HG03565 (cell line): Measurements from ENCODE around the gene ZMAT3.

Experiments
- ATAC-seq: cut with Tn5 transposase; IDR thresholded peaks from one replicate; pipeline ENCODE4 v1.9.1; 2021; ENCODE audit warnings: mild to moderate bottlenecking, moderate library complexity; ENCODE audit not compliant: unreplicated experiment

The ZMAT3 gene

GRCh38 chr3:179027326-179027900 lies 44.2 kb downstream of the ZMAT3 start:
- ATAC-seq, result no peak

DNA sequence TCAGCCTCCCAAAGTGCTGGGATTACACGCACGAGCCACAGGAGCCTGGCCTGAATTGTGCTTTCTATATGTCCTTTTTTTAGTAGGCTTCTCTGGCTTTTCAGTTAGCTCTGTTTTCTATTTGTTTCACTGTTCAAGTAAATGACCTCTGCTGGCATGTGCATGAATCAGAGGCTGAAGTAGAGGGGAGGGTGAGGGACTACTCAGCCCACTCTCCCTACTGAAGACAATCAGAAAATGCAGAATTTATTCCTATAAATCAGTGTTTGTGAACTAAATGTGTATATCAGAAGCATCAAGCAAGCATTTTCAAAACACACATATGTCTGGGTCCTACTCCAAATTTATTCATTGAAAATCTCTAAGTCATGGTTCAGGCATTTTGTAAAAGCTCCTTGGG lies 45.0 kb downstream of the ZMAT3 start:
- no peak for ATAC-seq

DNA sequence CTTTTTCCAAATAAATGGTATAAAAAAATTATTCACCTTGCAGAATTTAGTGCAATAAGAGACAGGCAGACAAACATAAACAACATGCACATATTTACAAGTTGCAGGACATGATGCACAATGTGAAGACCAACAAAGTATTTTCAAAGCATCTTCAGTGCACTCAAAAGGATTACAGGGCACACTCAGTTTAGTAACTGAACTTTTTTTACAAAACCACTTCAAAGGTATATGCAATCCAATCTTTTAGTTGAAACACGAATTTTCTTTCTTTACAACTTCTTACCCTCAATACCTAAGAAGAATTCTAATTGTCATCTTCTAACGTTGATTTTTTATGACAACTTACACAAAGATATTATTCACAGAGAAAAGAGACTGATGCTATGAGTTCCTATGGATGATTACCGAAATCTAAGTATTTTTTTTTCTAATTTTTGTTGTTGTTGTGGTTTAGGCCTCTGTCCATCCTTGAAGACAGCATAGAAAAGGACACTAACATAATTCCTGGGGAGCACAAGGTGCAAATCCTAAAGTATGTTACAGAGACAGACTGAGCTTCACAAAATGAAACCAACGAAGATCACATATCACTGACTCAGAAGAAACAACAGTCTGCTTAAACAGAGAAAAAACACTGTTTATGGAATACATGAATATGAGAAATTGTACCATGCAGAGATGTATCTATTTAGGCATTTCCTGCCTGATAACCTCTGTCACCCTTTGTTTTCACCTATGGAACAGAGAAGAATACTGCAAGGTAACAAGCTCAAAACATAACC lies 50.3 kb downstream of the ZMAT3 start:
- no peak for ATAC-seq

DNA sequence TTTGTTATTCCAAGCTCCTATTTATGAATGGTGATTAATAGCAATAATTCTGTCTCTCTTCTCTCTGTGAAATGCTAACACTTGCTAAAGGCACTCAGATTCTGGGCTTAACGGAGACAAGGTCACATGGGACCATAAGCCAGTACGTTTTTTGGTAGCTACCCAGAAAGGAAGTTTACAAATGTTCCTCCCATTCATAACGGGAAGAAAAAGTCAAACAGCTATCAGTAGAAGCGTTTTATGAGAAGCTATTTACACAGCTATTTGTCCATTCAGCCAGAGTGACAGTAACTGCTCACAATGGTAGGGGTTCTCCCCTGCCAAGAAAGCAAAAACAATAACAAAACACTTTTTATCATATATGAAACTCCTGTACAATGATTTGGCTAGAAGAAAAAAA lies 51.5 kb downstream of the ZMAT3 start:
- ATAC-seq, result no peak

DNA sequence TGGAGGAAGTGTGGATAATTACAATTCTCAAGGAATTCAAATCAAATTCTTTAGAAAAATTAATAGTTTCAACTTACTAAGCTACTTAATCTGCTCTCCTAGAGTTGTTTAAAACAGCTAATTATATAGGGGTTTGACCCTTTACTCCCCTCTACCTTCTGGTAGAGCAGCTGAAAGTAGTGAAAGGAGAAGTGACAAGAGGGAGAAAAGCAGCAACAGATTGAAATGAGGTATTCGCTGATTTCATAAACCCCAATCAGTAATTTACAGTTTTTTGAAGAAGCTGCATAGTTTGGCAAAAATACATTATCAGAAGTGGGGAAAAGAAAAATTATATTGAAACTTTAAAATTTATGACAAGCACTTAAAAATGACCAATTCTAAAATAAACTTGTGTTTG lies 52.8 kb downstream of the ZMAT3 start:
- ATAC-seq, result no peak

GRCh38 chr3:179016979-179017670 lies 54.5 kb downstream of the ZMAT3 start:
- peak; percentile 48 for ATAC-seq

DNA sequence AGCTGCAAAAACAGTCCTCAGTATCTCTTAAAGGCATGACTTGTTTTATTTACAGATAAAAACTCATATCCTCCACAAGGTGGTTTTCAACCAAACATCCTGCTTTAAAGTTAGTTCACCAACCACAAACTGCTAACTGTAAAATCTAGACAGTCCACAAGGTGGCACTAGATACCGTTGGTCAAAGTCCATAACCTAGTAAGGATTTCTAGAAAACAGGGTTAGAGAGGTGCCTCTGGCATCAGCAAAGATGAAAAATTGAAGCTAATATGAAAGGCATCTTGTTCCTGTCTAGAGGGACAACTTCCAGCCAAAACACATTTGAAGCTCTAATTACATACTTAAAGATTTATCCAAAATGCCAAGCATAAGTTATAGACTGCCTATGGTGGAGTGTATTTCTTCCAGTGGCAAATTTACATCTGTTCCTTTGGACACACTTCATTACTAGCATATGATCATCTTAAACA lies 56.0 kb downstream of the ZMAT3 start:
- ATAC-seq, result peak; percentile 68

DNA sequence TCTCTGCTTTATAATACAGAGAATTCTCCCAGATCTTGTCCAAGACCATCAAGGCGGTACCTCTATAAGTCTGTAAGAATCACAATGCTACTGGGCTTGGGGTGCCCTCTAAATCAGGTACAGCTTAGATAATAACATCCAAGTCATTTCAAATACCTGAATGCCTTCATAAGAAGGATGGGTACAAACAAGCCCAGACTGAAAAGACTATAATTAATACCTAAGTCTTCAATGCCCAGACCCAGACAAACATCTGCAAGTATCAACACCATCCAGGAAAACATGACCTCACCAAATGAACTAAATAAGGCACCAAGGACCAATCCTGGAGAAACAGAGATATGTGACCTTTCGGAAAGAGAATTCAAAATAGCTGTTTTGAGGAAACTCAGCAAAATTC lies 65.9 kb downstream of the ZMAT3 start:
- no peak for ATAC-seq

DNA sequence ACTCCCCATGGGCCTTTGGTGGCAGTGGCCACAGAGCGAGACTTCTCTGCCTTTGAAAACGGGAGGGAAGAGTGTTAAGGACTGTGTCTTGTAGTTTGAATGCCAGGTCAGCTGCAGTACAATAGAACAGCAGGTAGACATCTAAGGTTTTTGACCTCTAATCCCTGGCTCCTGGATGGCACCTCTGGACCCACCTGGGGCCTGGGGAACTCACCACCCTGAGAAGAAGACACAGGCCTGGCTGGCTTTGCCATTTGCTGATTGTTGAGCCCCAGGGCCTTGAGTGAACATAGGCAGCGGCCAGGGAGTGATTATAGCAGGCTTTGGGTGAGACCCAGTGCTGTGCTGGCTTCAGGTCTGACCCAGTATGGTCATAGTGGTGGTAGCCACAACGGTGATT lies 66.4 kb downstream of the ZMAT3 start:
- no peak for ATAC-seq

GRCh38 chr3:179000659-179001058 lies 71.0 kb downstream of the ZMAT3 start:
- no peak for ATAC-seq

DNA sequence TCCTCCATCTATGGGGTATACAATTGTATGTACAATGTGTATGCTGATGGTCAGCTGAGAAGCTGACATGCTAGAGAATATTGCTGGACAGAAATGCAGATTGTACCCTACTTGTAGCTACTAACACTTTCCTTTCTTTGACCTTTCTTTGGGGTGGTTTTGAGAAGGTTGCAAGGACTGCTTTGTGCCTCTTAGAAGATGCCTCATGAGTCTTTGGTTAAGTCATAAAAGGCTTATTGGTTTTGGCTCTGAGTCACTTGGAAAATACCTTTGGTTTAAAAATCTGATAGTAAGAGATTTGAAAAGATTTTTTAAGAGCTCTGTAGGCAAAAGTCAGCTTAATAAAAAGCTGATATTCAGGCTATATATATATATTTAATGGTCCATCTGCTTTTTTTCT lies 71.5 kb downstream of the ZMAT3 start:
- peak; percentile 80 for ATAC-seq

DNA sequence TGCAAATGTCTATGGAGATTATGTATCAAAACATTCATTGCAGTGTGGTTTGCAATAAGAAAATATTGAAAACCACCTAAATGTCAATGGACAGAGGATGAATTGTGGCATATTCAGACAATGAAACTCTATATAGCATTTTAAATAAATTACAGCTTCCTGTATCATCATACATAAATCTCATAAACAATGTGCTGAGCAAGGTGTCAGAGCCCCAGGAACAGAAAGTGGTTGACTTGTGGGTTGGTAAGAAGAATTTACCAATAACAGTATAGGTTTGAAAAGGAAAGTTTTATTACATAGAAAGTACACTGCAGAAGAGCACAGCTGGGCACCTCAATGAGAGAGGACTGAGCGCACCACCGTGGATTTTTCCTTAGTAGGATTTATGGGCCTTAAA lies 75.2 kb downstream of the ZMAT3 start:
- ATAC-seq, result no peak

DNA sequence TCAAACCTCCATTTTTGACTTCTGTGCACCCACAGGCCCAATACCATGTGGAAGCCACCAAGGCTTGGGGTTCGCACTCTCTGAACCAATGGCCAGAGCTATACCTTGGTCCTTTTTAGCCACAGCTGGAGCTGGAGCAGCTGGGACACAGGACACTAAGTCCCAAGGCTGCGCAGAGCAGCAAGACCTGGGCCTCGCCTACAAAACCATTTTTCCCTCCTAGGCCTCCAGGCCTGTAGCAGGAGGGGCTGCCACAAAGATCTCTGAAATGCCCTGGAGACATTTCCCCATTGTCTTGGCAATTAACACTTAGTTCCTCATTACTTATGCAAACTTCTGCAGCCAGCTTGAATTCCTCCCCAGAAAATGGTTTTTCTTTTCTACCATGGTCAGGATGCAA lies 81.3 kb downstream of the ZMAT3 start:
- no peak for ATAC-seq

GRCh38 chr3:178989821-178990220 lies 81.8 kb downstream of the ZMAT3 start:
- no peak for ATAC-seq

GRCh38 chr3:178987745-178988144 lies 83.9 kb downstream of the ZMAT3 start:
- ATAC-seq, result no peak

GRCh38 chr3:178986456-178986855 lies 85.2 kb downstream of the ZMAT3 start:
- no peak for ATAC-seq

DNA sequence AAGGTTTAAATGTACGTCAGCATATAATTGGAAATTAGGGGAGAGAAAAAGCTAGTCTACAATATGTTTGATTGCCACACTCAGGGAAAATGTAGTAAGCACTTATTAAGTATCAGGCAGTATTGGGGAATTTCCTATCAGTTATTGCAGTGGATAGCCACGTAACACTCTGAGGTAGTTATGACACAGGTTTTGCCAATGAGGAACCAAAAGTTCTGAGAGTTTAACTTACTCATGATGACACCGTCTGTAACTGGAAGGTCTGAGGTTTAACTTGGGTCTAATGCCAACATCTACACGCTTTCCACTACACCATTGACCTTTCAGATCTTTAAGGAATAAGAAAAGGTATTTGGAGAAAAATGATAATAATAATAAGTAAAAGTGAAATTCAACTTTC lies 89.5 kb downstream of the ZMAT3 start:
- ATAC-seq, result peak; percentile 92

GRCh38 chr3:178975320-178975719 lies 96.3 kb downstream of the ZMAT3 start:
- no peak for ATAC-seq

DNA sequence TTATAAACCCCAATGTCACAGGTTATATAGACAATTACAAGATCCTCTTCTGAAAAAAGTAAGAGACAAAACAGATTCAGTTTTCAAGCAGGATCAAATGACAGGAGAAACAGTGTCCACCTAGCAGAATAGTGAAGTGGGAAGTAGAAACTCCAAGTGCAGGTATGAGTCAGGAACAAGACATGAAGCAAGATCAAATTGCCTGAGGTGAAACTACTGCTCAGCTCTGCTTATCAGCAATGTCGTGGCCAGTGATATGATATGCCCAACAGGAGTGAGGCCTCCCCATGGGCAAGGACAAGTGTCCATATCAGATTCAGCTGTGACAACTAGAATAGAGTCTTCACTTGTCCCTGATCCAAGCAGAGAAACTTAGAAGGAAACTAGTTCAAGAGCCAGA lies 100.0 kb downstream of the ZMAT3 start:
- no peak for ATAC-seq

- peak; percentile 81 for ATAC-seq
Observed at GRCh38 chr3:178969004-178969700, 102.5 kb downstream of the ZMAT3 start.
